Activated CD8-positive, alpha-beta memory T cell treated with anti-CD3 and anti-CD28 coated beads, Interleukin-2, amount 50 U/mL, for 1 hour (primary cell): Measurements from ENCODE around the gene CEP97.
"Not testable (repeated sequence)": the region's sequence is repeated elsewhere in the genome, so short reads cannot be mapped to it uniquely, and the experiment has no call there.

ENCODE experiments used
- DNase-seq: peaks from one replicate; pipeline ENCODE4 v3.0.0-alpha.2; 2020; ENCODE audit errors: extremely low read depth

CEP97 gene, protein sequence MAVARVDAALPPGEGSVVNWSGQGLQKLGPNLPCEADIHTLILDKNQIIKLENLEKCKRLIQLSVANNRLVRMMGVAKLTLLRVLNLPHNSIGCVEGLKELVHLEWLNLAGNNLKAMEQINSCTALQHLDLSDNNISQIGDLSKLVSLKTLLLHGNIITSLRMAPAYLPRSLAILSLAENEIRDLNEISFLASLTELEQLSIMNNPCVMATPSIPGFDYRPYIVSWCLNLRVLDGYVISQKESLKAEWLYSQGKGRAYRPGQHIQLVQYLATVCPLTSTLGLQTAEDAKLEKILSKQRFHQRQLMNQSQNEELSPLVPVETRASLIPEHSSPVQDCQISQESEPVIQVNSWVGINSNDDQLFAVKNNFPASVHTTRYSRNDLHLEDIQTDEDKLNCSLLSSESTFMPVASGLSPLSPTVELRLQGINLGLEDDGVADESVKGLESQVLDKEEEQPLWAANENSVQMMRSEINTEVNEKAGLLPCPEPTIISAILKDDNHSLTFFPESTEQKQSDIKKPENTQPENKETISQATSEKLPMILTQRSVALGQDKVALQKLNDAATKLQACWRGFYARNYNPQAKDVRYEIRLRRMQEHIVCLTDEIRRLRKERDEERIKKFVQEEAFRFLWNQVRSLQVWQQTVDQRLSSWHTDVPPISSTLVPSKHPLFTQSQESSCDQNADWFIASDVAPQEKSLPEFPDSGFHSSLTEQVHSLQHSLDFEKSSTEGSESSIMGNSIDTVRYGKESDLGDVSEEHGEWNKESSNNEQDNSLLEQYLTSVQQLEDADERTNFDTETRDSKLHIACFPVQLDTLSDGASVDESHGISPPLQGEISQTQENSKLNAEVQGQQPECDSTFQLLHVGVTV

DNA sequence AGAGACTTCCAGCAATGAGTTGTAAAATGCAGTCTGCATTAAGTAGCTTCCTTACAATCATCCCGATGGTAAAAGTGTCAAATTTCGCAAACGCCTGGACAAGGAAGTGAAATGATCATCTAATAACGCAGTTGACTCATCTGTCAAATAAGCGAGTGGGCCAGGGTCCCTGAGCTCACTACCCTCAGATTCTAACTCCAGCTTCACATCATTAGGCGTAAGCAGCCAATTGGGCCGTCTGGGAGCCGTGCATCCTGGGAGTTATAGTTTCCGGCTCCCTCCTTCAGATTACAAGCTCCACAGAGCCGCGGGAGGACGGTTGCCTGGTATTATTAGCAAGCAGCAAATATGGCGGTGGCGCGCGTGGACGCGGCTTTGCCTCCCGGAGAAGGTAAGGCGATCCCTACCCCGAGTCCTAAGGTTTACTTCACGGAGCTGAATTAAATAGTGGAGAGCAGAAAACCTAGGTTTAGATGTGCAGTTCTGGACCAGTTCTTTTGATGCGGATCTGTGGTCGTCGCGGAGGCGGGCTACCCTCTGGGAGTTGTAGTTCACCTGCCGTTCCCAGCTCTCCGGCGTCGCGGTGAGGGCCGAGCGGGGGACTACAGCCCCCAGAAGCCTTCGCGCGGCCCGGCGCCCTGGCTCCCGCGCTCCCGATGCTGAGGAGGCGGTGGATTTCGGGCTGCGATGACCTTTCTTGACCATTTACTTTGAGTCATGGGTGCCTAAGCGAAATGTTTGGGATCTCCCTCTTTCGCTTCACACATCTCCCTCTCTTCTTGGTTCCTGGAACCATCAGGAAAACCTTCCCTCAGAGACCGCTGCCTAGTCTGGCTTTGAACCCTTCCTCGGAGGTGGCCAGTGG, at the start of gene CEP97:
TSS of gene CEP97 (plus strand) at position 286 of the 865 bp plus-strand sequence. CDS start at position 349, 63 bp downstream.
- DNase-seq: peak; percentile 55

DNA sequence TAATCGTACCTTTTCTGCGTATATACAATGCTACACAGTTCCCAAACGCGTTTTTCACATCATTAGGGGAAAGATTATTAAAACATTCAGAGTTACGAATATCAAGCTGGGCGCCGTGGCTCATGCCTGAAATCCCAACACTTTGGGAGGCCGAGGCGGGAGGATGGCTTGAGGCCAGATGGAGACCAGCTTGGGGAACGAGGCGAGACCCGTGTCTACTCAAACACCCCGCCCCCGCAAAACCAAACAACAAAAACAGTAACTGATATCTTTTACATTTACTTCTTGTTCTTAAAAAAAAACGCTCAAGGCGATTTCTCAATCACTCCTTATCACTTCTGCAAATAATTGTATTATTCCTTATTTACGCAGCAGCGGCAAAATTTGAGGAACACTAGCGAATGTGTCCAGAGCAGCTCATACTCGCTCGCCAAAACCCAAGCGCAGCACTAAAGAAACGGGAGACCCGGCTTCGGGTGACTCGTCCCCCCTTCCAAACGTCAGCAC, 48.7 kb upstream of the CEP97 start:
- DNase-seq: no peak

DNA sequence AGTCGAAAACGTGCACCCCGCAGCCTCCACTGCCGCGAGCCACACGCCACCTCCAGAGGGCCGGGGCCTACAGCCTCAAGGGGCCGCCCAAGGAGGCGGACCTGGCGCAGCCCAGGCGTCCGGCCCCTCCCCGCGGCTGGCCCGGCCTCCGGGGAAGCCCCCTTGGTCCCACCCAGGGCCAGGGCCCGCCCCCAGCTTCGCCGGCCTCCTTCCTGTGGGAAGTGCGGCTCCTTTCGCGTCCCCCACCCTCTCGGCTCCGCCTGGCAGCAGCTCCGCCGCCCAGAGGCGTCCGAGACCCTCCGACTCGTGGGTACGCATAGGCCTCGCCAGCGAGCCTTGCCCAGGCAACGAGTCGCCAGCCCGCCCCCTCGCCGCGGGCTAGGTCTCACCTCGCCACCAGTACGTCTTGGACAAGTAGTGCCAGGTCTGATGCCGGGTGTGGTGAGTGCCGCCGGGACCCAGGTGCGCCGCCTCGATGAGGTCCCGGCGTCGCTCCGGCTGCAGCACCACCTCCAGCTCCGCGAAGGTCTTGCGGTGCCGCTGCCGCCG, 48.1 kb upstream of the CEP97 start:
- DNase-seq: peak; percentile 86

DNA sequence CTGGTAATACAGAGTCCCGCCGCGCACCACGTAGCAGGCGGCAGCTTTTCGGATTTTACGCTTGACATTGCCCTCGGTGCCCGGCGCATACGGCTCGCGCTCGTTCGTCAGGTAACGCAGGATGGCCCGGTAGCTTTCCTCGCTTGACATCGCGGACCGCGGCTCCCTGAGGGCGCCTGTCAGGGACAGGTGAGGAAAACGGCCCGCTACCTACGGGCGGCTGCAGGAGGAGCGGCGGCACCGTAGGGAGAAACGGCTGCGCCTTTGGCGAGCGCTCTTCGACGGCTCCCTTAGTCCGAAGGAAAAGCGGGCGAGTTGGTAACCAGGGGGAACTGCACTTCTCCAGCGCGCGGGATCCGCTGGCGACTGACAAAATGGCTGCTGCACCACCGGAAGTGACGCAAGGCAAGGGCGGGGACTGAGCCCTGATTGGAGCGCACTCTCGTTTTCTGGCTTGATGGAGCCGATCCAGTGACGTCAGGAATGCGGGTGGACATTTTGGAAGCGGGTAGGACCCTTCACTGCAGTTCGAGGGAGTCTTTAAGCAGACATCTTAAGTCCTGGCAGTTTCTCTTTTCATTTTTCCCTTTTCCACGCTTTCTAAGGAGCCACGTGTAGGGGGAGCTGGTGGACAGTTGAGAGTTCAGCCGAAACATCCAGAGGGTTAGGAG, 47.5 kb upstream of the CEP97 start, which contains the start of gene ZBTB11:
TSS of gene ZBTB11 (minus strand) at position 368 of the 671 bp plus-strand sequence. CDS start at position 150, 218 bp downstream.
- DNase-seq: peak; percentile 100

DNA sequence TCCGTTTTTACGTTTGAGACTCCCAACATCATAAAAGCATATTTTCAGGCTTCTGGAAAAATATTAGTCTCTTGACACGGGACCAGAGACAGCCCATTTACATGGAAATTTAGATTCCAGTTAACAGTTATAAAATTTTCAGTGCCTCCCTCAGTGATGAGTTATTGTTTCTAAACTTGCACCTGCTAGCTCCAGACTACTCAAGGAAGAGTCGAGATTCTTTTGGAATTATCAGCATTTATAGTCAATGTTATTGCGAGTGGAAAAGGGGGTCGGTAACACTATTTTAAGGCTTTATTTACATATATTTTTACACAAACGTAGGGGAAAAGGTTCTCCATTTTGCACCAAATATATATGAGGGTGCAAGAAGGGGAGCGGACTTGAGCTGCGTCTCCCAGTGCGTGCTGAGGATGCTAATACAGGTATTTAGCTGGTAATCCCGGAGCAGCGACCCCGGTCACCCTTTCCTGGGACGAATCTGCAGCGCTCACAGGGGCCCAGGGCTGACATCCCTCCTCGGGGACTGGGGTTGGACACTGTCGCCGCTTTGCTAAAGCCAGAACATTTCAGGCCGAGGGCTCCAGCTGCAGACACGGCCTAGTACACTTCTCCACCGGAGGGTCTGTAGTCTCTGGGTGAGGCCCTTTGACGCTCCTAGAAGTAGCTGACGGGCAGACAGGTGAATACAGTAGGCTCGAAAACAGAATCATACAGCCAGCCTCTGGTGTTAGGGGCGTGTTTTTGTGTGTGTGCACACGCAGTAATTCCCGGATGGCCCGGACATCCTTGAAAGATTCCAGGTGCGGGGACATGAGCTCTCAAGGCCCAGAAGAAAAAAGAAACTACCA, 46.8 kb upstream of the CEP97 start:
- no peak for DNase-seq

DNA sequence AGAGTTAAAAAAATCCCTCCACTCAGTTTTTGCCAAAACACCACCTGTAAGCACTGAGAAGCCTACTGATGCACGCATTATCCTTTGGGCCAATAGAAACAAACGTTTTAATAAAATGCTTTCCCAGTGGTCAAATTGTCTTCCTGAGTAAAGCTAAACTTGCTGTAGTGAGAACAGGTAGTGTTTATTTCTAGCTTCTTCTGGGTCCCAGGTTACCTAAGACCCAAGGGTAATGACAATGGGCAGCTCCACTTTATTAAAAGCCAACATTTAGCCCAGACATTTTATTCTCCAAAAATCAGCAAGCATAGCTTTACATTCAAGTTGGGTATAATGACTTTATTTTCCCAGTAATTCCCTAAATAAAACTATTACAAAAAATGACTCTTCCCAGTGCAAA, 45.6 kb upstream of the CEP97 start:
- not testable (repeated sequence) for DNase-seq

DNA sequence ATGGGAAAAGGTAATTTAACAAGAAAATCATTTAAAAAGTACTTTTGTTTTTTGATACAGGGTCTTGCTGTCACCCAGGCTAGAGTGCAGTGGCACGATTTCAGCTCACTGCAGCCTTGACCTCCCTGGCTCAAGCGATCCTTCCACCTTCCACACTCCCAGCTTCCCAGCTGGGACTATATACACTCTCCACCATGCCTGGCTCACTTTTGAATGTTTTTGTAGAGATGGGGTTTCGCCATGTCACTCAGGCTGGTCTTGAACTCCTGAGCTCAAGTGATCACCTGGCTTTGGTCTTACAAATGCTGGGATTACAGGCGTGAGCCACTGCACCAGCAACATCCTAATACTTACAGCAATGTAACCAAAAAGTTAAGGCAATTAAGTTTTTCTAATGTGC, 43.9 kb upstream of the CEP97 start:
- no peak for DNase-seq

DNA sequence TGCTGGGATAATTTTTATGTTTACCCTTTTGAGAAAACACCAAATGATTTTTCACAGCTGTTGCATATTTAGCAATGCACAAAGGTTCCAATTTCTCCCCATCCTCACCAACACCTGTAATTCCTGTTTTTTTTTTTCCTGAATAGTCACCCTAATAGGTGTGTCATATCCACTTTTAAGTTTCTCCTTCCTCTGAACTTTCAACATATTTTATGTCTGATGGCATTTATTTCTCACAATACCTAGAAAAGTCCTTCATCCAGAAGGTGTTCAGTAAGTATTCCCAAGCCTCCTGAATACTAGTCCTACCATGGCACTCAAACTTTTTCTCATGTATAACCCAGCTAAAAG, 39.4 kb upstream of the CEP97 start:
- DNase-seq: no peak

DNA sequence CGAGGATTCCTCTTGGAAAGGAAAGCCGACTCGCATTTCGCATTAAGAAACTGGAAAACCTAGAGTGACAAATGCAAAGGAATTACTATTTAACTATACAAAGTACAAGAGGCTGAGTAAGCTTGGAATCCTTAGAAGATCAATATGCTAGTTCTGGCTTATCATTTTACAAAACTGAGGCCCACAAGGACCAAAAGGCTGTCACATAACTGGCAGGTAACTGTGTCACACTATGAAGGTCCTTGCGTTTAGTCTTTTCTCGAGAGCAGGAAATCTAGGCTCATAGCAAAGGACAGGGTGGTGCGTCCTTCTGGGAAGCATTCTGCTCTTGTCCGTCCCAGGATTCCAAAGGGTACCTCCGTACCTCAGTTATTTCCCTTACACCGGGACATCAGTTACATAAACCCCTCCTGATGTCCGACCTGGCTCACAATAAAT, 38.5 kb upstream of the CEP97 start:
- no peak for DNase-seq

DNA sequence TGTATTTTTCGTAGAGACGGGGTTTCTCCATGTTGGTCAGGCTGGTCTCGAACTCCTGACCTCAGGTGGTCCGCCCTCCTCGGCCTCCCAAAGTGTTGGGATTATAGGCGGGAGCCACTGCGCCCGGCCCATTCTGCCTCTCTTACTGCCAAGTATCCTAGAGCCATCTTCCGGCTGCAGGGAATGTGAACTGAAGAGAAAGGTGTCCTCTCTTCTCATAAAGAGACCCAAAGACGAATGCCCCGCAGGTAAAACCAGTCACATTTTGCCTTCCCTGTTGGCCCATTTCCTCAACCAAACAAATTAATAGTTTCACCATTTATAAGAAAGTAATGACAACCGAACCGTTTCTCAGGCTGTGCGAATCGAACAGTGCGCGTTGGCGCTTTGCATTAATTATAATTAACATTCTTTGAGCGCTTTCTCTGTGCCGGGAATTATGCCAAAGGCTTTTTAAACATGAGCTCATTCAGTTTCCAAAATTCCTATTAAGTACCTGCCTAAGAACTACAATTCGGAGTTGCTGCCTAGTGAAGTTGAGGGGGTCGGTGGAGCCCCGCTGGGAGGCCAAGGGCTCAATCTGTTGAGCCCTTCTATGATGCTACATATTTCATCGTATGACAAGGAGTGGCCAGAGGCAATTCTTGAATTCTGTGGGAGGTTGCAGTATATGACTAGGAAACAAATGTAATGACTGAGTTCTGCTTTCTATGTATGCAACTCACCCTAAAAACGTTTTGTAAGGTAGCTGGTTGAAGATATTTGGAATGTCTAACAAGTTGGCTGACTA, 37.1 kb upstream of the CEP97 start:
- DNase-seq: no peak

DNA sequence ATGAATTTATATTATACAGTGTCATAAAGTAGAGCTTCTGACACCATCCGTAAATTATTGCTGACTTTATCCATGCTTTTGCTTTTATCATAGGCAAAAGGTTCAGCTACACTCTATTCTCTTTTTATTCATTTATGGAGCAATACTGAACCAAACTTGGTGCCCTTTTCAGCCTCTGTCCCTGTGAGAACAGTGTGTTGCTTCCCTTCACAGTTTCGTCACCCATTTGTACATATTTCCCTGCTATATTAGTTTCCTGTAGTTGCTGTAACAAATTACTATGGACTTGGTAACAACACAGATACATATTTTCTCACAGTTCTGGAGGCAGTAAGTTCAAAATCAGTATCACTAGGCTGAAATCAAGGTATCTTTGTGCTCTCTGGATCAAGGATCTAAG, 35.1 kb upstream of the CEP97 start:
- DNase-seq: no peak

DNA sequence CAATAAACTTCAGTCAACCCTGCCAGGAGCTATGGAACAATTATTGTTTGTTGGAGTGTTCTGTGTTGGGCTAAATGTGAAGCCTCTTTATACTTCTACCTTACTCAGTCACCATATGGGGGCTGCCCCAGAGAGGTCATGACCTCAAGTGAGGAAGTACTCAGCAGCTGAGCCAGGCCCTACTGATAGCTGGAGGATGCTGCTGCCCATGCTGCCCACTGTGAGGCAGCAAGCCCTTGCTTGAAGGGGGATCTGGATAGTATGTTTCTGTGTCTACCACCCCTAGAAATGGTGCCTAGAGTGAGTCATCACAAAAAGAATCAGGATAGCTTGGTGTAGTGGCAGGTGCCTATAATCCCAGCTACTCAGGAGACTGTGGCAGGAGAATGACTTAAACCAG, 33.4 kb upstream of the CEP97 start:
- no peak for DNase-seq

DNA sequence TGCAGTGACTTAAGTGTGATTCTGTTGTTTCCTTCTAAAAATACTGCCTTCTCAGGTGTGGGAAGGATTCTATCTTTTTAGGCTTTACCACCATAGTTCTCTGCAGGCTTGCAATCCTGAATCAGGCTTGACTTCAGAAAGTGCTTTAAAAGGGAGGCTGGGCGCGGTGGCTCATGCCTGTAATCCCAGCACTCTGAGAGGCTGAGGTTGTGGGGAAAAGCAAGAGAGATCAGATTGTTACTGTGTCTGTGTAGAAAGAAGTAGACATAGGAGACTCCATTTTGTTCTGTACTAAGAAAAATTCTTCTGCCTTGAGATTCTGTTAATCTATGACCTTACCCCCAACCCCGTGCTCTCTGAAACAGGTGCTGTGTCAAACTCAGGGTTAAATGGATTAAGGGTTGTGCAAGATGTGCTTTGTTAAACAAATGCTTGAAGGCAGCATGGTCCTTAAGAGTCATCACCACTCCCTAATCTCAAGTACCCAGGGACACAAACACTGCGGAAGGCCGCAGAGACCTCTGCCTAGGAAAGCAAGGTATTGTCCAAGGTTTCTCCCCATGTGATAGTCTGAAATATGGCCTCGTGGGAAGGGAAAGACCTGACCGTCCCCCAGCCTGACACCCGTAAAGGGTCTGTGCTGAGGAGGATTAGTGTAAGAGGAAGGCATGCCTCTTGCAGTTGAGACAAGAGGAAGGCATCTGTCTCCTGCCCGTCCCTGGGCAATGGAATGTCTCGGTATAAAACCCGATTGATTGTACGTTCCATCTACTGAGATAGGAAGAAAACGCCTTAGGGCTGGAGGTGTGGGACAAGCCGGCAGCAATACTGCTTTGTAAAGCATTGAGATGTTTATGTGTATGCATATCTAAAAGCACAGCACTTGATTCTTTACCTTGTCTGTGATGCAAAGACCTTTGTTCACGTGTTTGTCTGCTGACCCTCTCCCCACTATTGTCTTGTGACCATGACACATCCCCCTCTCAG, 32.4 kb upstream of the CEP97 start:
- not testable (repeated sequence) for DNase-seq

DNA sequence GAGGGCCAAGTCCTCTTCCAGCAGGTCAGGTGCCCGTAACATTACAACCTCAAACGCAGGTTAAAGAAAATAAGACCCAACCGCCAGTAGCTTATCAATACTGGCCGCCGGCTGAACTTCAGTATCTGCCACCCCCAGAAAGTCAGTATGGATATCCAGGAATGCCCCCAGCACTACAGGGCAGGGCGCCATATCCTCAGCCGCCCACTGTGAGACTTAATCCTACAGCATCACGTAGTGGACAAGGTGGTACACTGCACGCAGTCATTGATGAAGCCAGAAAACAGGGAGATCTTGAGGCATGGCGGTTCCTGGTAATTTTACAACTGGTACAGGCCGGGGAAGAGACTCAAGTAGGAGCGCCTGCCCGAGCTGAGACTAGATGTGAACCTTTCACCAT, 30.9 kb upstream of the CEP97 start:
- DNase-seq: not testable (repeated sequence)

DNA sequence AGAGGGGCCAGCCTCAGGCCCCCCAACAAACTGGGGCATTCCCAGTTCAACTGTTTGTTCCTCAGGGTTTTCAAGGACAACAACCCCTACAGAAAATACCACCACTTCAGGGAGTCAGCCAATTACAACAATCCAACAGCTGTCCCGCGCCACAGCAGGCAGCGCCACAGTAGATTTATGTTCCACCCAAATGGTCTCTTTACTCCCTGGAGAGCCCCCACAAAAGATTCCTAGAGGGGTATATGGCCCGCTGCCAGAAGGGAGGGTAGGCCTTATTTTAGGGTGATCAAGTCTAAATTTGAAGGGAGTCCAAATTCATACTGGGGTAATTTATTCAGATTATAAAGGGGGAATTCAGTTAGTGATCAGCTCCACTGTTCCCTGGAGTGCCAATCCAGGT, 29.6 kb upstream of the CEP97 start:
- DNase-seq: not testable (repeated sequence)

DNA sequence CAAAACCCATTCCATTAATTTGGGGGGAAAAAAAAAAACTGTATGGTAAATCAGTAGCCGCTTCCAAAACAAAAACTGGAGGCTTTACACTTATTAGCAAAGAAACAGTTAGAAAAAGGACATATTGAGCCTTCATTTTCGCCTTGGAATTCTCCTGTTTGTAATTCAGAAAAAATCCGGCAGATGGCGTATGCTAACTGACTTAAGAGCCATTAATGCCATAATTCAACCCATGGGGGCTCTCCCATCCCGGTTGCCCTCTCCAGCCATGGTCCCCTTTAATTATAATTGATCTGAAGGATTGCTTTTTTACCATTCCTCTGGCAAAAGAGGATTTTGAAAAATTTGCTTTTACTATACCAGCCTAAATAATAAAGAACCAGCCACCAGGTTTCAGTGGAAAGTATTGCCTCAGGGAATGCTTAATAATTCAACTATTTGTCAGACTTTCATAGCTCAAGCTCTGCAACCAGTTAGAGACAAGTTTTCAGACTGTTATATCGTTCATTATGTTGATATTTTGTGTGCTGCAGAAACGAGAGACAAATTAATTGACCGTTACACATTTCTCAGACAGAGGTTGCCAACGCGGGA, 28.5 kb upstream of the CEP97 start:
- DNase-seq: peak; percentile 19
